ENCODE results near the gene ITGB6.

GRCh38 chr2:160208655-160209515 is 8.8 kb upstream of the ITGB6 start:
- TF ChIP-seq CTCF (IDR thresholded peaks at IDR 0.05; ENCODE audit: control extremely low read depth in 1 of 3, insufficient read depth in 1 of 3, low read depth in 1 of 3, low read length in 3 of 3) (no peak), BRCA1 (IDR thresholded peaks at IDR 0.05; ENCODE audit: low read depth, low read length) (no peak), RXRA (IDR thresholded peaks at IDR 0.05; ENCODE audit: insufficient read depth, low read depth, low read length) (no peak), ATF3 (IDR thresholded peaks at IDR 0.05; ENCODE audit: insufficient read depth, low read depth, low read length) (no peak), ZNF274 (IDR thresholded peaks at IDR 0.05; ENCODE audit: borderline replicate concordance, extremely low read depth, low read length) (no peak)

Measured in H1 (cell line).